Stimulated activated CD4-positive, alpha-beta T cell treated with anti-CD3 and anti-CD28 coated beads, Interleukin-4, amount 100 ng/mL, for 24 hours (primary cell): ENCODE data around the gene SCD.
A peak's percentile ranks its signal among the peaks of the same experiment; 100 is the strongest.
"Not testable (repeated sequence)": the region's sequence is repeated elsewhere in the genome, so short reads cannot be mapped to it uniquely, and the experiment has no call there.

Source experiments
- DNase-seq: peaks from one replicate; pipeline ENCODE4 v3.0.0-alpha.2; 2020

Gene SCD

GRCh38 chr10:100346765-100347567, at the start of gene SCD:
Gene SCD (plus strand): TSS chr10:100347233. CDS start chr10:100347505, 272 bp downstream.
- DNase-seq = peak; percentile 81

- DNase-seq = no peak
Measured at GRCh38 chr10:100297242-100297641, 49.8 kb upstream of the SCD start.

- not testable (repeated sequence) for DNase-seq
Measured at GRCh38 chr10:100301123-100301522, 45.9 kb upstream of the SCD start.

GRCh38 chr10:100303724-100304319, 43.2 kb upstream of the SCD start:
- no peak for DNase-seq

GRCh38 chr10:100304414-100304813, 42.6 kb upstream of the SCD start:
- DNase-seq = no peak

- DNase-seq = no peak
Measured at GRCh38 chr10:100306861-100307260, 40.2 kb upstream of the SCD start.

- no peak for DNase-seq
Measured at GRCh38 chr10:100307684-100308083, 39.3 kb upstream of the SCD start.

- no peak for DNase-seq
Measured at GRCh38 chr10:100311298-100311697, 35.7 kb upstream of the SCD start.

GRCh38 chr10:100315615-100316014, 31.4 kb upstream of the SCD start:
- no peak for DNase-seq

GRCh38 chr10:100318207-100318606, 28.8 kb upstream of the SCD start:
- no peak for DNase-seq

GRCh38 chr10:100319707-100320402, 27.2 kb upstream of the SCD start:
- no peak for DNase-seq

- no peak for DNase-seq
Measured at GRCh38 chr10:100325158-100325557, 21.9 kb upstream of the SCD start.

GRCh38 chr10:100327007-100327717, 19.9 kb upstream of the SCD start:
- peak; percentile 15 for DNase-seq

- no peak for DNase-seq
Measured at GRCh38 chr10:100327718-100328009, 19.4 kb upstream of the SCD start.

- DNase-seq = no peak
Measured at GRCh38 chr10:100328198-100328597, 18.8 kb upstream of the SCD start.

GRCh38 chr10:100330079-100330478, 17.0 kb upstream of the SCD start, which contains the start of gene PKD2L1:
Gene PKD2L1 (minus strand): TSS chr10:100330228. CDS start chr10:100330103, 125 bp downstream.
- no peak for DNase-seq

- DNase-seq = no peak
Measured at GRCh38 chr10:100333106-100333505, 13.9 kb upstream of the SCD start.

GRCh38 chr10:100333661-100334440, 13.2 kb upstream of the SCD start:
- no peak for DNase-seq

- no peak for DNase-seq
Measured at GRCh38 chr10:100334762-100335161, 12.3 kb upstream of the SCD start.

- DNase-seq = peak; percentile 84
Measured at GRCh38 chr10:100338434-100339036, 8.5 kb upstream of the SCD start.

GRCh38 chr10:100339236-100339635, 7.8 kb upstream of the SCD start:
- DNase-seq = no peak
